Measurements from ENCODE around the gene UBE3B. TPM values are rescaled to one million over a fixed set of nuclear protein-coding genes. Genes with fewer than 3 reads are reported as not detected.

UBE3B gene
- total RNA-seq, 1 experiment from 2014 or later: 48.0 TPM

GRCh38 chr12:109537136-109537535 lies 59.7 kb downstream of the UBE3B start:
- CTCF ChIA-PET: interaction anchor here (0.6 kb wide), 1 partner anchor 304 kb away, joined by 3 read pairs; no protein-coding TSS in a partner anchor
- H3K79me2 ChIP-seq (ENCODE audit: low read depth): no peaks in the 10 kb centered on the region
- no TSS peak for BruUV-seq (replicated peaks)

GRCh38 chr12:109538191-109538863 lies 60.9 kb downstream of the UBE3B start:
- Histone ChIP-seq H3K27ac (no peak overlapping the region), H3K36me3 (ENCODE audit: low read depth) (no peaks in the 10 kb centered on the region), H3F3A (ENCODE audit: insufficient read depth, low read depth) (no peaks in the 10 kb centered on the region), H2AFZ (no peak overlapping the region), H3K4me1 (replicated peaks; ENCODE audit: insufficient read depth) (peaks cover 7% of the 10 kb centered on the region), H3K4me3 (no peak overlapping the region), H4K20me1 (ENCODE audit: insufficient read depth) (no peaks in the 10 kb centered on the region), H3K79me2 (ENCODE audit: low read depth) (no peaks in the 10 kb centered on the region), H3K27me3 (ENCODE audit: insufficient read depth, low read depth) (no peaks in the 10 kb centered on the region), H3K4me2 (no peak overlapping the region), H3K9me2 (ENCODE audit: insufficient read depth) (no peaks in the 10 kb centered on the region), H3K9me3 (ENCODE audit: insufficient read depth, low read depth) (no peaks in the 10 kb centered on the region)
- no TSS peak for BruUV-seq (replicated peaks)
- TF ChIP-seq EZH2 (IDR thresholded peaks at IDR 0.05; ENCODE audit: low read depth): no peak
- no peak for TF ChIP-seq CTCF (conservative IDR thresholded peaks at IDR 0.05)
- CTCF ChIA-PET: no interaction called here
- no peak for DNase-seq
- POLR2A ChIA-PET (ENCODE audit: unreplicated experiment): no interaction called here
- intact Hi-C loops (cut with micrococcal nuclease; ENCODE audit: unreplicated experiment): no loop called here

More at GRCh38 chr12:109537136-109537535, 59.7 kb downstream of the UBE3B start:
- intact Hi-C loops (cut with micrococcal nuclease; ENCODE audit: unreplicated experiment): no loop called here
- H3K9me2 ChIP-seq (ENCODE audit: insufficient read depth): no peaks in the 10 kb centered on the region
- no peaks in the 10 kb centered on the region for H3K27me3 ChIP-seq (ENCODE audit: insufficient read depth, low read depth)
- H3K4me2 ChIP-seq: no peak overlapping the region
- TF ChIP-seq EZH2 (IDR thresholded peaks at IDR 0.05; ENCODE audit: low read depth) (no peak), CTCF (conservative IDR thresholded peaks at IDR 0.05) (no peak)
- H3K27ac ChIP-seq: no peak overlapping the region
- H3F3A ChIP-seq (ENCODE audit: insufficient read depth, low read depth): no peaks in the 10 kb centered on the region
- POLR2A ChIA-PET (ENCODE audit: unreplicated experiment): interaction anchor here (0.6 kb wide), 1 partner anchor 761 kb away, joined by 4 read pairs; no protein-coding TSS in a partner anchor
- H4K20me1 ChIP-seq (ENCODE audit: insufficient read depth): no peaks in the 10 kb centered on the region
- H3K4me3 ChIP-seq: no peak overlapping the region
- no peaks in the 10 kb centered on the region for H3K36me3 ChIP-seq (ENCODE audit: low read depth)
- H3K4me1 ChIP-seq (replicated peaks; ENCODE audit: insufficient read depth): peaks cover 7% of the 10 kb centered on the region
- H2AFZ ChIP-seq: no peak overlapping the region
- H3K9me3 ChIP-seq (ENCODE audit: insufficient read depth, low read depth): no peaks in the 10 kb centered on the region
- no peak for DNase-seq

- no peak overlapping the region for H3K4me2 ChIP-seq
- TF ChIP-seq CTCF (conservative IDR thresholded peaks at IDR 0.05): no peak
- TF ChIP-seq EZH2 (IDR thresholded peaks at IDR 0.05; ENCODE audit: low read depth): no peak
- intact Hi-C loops (cut with micrococcal nuclease; ENCODE audit: unreplicated experiment): no loop called here
- ChIA-PET POLR2A (ENCODE audit: unreplicated experiment) (interaction anchor here (0.7 kb wide), 1 partner anchor 86 kb away, joined by 3 read pairs; no protein-coding TSS in a partner anchor), CTCF (no interaction called here)
- no peaks in the 10 kb centered on the region for H3K79me2 ChIP-seq (ENCODE audit: low read depth)
- H3K36me3 ChIP-seq (ENCODE audit: low read depth): no peaks in the 10 kb centered on the region
- H3K27me3 ChIP-seq (ENCODE audit: insufficient read depth, low read depth): no peaks in the 10 kb centered on the region
- no peak overlapping the region for H3K27ac ChIP-seq
- no peak overlapping the region for H3K4me3 ChIP-seq
- peaks cover 3% of the 10 kb centered on the region; the same call in 1 of the 2 replicates for H3F3A ChIP-seq (ENCODE audit: insufficient read depth, low read depth)
- no TSS peak for BruUV-seq (replicated peaks)
- no peaks in the 10 kb centered on the region for H3K9me3 ChIP-seq (ENCODE audit: insufficient read depth, low read depth)
- no peaks in the 10 kb centered on the region for H3K9me2 ChIP-seq (ENCODE audit: insufficient read depth)
- peaks cover 10% of the 10 kb centered on the region for H3K4me1 ChIP-seq (replicated peaks; ENCODE audit: insufficient read depth)
- H4K20me1 ChIP-seq (ENCODE audit: insufficient read depth): no peaks in the 10 kb centered on the region
- no peak for DNase-seq
- H2AFZ ChIP-seq: no peak overlapping the region
These were observed 62.1 kb downstream of the UBE3B start for GRCh38 chr12:109539508-109539907.

Measured in PC-9 (cell line).